GM12872 (cell line): ENCODE measurements around the gene P2RX5.

ENCODE experiments used
- TF ChIP-seq, protein P1 (sequence below): IDR thresholded peaks from 3 replicates; pipeline ENCODE4 v1.5.1; 2011; ENCODE audit warnings: low read depth, mild to moderate bottlenecking, low read length, moderate library complexity; ENCODE audit not compliant: insufficient read depth

P2RX5 gene

GRCh38 chr17:3723188-3723555 is 27.2 kb upstream of the P2RX5 start:
- TF ChIP-seq, protein P1, sequence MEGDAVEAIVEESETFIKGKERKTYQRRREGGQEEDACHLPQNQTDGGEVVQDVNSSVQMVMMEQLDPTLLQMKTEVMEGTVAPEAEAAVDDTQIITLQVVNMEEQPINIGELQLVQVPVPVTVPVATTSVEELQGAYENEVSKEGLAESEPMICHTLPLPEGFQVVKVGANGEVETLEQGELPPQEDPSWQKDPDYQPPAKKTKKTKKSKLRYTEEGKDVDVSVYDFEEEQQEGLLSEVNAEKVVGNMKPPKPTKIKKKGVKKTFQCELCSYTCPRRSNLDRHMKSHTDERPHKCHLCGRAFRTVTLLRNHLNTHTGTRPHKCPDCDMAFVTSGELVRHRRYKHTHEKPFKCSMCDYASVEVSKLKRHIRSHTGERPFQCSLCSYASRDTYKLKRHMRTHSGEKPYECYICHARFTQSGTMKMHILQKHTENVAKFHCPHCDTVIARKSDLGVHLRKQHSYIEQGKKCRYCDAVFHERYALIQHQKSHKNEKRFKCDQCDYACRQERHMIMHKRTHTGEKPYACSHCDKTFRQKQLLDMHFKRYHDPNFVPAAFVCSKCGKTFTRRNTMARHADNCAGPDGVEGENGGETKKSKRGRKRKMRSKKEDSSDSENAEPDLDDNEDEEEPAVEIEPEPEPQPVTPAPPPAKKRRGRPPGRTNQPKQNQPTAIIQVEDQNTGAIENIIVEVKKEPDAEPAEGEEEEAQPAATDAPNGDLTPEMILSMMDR = no peak

- TF ChIP-seq, protein P1 = no peak
These were observed 26.8 kb upstream of the P2RX5 start for GRCh38 chr17:3722716-3723115.

GRCh38 chr17:3719265-3719664 is 23.3 kb upstream of the P2RX5 start:
- TF ChIP-seq, protein P1 = no peak

DNA sequence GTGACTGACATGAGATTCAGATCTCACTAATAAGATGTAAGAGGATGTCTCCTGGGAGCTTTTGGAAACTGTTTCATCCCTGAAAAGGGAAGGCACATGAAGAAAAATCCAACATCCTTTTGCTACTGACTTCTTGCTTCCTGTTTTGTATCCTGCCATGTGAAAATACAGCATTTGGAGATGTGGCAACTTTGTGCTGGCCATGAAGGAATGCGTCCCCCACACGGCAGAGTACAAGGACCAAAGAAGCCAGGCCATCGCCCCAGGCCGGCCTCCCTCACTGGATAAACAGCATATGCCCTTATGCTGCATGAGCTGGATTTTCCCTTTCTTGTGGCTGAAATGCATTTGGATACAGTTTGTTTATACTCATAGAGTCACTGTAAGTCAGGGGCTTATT is 22.2 kb upstream of the P2RX5 start:
- TF ChIP-seq, protein P1 = no peak

- TF ChIP-seq, protein P1 = no peak
These were observed 19.3 kb upstream of the P2RX5 start for GRCh38 chr17:3715296-3715695.

DNA sequence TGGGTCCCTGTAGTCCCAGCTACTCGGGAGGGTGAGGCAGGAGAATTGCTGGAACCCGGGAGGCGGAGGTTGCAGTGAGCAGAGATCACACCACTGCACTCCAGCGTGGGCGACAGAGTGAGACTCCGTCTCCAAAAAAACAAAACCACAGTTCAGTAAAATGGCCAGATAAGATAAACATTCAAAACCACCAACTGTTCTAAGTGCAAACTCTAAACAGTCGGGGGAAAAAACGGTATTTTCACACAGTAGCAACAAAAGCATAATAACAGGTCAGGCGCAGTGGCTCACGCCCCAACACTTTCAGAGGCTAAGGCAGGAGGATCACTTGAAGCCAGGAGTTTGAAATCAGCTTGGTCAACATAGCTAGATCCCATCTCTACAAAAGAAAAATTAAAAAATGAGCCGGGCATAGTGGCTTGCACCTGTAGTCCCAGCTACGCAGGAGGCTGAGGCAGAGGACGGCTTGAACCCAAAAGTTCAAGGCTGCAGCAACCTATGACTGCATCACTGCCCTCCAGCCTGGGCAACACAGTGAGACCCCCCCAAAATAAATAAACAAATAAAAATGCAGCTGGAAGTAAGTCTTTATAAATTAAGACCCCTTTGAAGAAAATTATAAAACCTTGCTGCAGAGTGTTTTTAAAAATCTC is 17.0 kb upstream of the P2RX5 start:
- TF ChIP-seq, protein P1 = no peak

DNA sequence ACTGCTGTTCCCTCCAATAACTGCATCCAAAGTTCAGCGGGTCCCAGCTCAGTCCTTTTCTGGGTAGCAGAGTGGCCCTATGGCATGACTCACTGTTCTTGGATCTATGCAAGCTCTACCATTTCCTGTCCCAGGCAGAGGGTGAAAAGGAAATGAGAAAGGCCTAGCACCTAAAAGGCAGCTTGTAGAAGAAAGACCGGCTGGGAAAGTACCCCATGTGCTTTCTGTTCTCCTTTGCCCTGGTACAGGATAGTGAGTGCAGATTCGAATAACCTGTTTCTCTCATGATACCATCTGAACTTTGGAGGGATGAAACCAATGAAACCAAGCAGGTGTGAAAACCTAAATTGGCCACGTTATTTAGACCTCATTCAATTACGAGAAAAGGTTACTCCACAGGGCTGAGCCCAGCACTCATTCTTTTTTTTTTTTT is 15.0 kb upstream of the P2RX5 start:
- TF ChIP-seq, protein P1 = no peak
